HG02885 (cell line): Measurements from ENCODE around the gene CAMK2B.

Experiments
- ATAC-seq: cut with Tn5 transposase; IDR thresholded peaks from one replicate; pipeline ENCODE4 v1.9.1; 2021; ENCODE audit warnings: mild to moderate bottlenecking; ENCODE audit not compliant: unreplicated experiment, poor library complexity

The CAMK2B gene

DNA sequence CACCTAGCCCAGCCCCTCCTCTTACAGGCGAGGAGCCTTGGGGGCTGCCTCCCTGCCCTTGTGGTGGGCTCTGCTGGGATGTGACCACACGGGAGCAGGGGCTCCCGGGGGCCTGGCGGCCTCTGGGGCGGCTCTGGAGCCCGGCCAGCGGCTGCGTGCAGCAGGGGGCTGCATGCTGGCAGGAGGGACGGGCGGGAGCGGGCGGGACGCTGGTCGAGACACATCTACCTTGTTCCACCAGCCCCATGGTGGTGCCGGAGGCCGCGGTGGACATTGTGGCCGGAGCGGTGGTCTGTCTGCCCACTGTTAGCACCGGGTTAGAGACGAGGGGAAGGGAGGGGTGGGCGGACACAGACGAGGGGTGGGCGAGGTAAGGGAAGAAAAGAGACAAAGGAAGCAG is 86.0 kb downstream of the CAMK2B start:
- no peak for ATAC-seq

- no peak for ATAC-seq
Measured at GRCh38 chr7:44238116-44238695, 87.2 kb downstream of the CAMK2B start.

DNA sequence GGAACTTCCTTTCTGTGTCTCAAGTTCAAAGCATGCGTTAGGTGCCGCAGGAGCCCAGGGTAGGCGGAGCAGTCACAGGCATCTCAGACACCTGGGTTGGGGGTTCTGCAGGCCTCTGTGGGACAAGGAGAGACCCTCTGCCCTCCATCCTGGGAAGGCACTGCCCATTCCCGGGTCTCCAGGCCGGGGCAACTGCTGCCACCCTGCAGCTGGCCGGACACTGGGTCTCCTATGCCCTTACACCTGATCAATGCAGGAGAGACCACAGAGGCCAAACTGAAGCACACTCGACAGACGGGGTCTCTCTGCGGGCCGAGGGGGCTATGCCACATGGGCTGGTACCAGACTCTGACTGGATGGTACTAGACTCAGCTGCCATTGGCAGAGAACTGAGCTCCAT is 87.7 kb downstream of the CAMK2B start:
- ATAC-seq = no peak

DNA sequence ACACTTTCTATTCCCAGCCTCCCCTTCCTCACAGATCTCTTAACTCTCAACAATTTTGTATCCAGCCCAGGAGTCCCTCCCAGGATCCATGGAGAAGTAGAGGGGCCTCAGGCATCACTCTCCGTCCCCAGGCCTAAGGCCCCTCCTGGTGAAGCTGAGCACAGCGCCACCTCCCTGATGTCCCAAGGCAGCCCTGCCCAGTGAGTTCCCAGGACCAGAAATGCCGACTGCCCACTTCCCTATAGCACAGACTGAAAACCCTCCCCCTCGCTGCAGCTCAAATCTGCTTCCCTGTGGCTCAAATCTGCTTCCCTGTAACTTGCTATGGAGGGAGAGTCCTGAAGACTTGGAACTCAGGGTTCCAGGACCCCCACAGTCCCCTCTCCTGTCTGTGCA is 89.1 kb downstream of the CAMK2B start:
- no peak for ATAC-seq

GRCh38 chr7:44235582-44236332 is 89.6 kb downstream of the CAMK2B start:
- ATAC-seq = no peak

DNA sequence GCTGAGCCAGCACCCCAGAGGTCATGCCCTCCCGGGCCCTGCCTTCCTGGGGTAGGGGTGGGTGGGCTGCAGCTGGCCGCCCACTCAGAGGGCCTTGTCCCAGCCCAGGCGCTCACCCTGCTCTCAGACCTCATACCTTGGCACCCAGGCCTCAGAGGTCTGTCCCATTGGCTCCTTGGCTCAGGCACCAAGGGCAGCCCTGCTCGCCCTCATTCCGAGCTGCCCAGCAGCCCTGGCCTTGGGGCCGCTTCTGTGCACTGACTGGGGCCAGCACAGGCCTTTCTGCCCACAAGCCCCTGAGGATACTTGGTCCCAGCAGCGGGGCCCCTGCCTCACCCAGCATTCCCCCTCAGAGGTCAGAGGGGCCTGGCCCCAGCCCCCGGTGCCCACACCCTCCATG is 90.3 kb downstream of the CAMK2B start:
- no peak for ATAC-seq

DNA sequence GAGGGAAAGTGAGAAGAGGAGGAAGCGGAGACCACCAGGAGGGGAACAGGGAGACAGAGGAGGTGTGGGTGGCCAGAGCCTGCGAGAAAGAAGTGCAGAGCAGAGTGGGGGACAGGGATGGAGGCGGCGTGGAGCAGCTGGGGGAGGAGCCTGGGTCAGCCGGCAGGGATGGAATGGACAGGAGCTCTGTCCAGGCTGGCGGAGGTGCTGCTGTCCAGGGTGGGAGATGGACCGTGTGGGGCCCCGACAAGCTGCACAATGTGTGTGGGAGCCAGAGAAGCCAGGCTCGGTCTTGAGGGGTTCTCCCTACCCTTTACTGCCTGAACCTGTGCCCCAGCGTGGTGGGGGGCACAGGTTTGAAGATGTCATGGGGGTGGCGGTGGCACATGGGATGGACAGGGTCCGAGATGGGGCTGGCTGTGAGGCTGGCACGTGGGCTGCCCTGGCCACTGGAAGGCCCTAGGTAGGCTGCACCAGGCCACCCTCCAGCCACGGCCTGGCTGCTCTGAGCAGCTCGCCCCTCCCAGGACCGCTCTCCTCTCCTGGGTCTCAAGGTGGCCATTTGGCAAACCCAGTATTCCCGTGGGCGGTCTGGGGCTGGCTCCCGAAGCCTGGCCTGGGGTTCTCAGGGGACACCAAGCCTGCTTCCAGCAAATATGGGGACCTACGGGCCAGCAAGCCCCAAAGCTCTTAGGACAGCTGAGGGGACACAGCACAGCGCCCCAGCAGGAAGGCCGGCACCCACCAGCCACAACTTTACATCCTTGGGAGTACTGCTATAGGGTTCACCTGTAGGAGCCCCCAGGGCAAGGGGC is 92.3 kb downstream of the CAMK2B start:
- no peak for ATAC-seq

DNA sequence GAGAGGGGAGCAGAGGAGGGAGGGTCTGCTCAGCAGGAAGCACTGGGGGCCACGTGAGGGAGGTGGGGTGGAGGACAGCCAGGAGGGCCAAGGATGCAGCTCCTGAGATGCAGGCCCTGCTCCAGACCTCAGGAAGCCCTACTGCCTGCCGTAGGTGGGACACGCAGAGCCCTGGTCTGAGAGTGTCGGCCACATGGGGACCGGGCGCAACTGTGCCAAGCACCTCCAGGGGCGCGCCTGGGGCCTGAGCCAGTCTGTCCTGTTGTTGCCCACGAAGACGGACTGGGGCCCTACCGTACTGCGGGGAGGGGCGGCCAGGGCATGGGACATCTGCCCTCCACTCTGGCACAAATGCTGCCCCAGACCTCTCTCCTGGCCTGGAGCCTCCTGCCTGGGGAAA is 93.0 kb downstream of the CAMK2B start:
- ATAC-seq = no peak

- no peak for ATAC-seq
Measured at GRCh38 chr7:44231088-44231487, 94.3 kb downstream of the CAMK2B start.

- no peak for ATAC-seq
Measured at GRCh38 chr7:44230286-44230685, 95.1 kb downstream of the CAMK2B start.

- no peak for ATAC-seq
Measured at GRCh38 chr7:44229546-44230105, 95.8 kb downstream of the CAMK2B start.

GRCh38 chr7:44228571-44229350 is 96.6 kb downstream of the CAMK2B start:
- ATAC-seq = no peak

DNA sequence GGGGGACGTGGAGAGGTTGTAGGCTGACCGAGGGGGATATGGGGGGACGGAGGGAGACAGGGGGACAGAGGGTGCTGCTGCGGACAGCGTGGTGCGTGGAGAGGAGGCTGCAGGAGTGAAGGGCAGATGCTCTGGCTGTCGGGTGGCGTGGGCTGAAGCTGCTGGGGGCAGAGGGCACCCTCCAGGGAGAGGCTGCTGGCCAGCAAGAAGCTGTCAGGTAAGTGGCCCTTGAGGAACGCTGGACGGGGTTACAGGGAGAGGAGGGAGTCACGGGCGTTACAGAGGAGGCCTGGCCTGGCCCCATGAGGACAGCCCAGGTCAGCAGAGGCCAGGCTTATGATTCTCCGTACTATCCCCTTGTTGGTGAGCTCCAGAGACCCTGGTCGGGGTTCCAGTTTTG is 97.5 kb downstream of the CAMK2B start:
- ATAC-seq = no peak

DNA sequence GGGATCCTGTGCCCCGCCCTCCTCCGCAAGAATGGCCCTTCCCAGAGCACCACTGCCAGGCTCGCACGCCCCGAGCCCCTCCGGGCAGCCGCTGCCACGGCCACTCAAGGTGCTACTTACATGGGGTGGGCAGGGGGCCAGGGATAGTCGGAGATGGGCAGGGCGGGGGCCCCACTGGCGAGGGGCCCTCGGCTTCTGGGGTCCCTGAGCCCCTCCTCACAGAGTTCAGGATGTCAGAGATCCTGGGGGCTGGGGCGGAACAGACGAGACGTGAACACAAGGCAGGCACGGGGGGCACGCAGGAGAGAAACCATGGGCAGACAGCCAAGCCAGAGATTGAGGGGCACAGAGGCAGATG is 99.0 kb downstream of the CAMK2B start:
- ATAC-seq = no peak

DNA sequence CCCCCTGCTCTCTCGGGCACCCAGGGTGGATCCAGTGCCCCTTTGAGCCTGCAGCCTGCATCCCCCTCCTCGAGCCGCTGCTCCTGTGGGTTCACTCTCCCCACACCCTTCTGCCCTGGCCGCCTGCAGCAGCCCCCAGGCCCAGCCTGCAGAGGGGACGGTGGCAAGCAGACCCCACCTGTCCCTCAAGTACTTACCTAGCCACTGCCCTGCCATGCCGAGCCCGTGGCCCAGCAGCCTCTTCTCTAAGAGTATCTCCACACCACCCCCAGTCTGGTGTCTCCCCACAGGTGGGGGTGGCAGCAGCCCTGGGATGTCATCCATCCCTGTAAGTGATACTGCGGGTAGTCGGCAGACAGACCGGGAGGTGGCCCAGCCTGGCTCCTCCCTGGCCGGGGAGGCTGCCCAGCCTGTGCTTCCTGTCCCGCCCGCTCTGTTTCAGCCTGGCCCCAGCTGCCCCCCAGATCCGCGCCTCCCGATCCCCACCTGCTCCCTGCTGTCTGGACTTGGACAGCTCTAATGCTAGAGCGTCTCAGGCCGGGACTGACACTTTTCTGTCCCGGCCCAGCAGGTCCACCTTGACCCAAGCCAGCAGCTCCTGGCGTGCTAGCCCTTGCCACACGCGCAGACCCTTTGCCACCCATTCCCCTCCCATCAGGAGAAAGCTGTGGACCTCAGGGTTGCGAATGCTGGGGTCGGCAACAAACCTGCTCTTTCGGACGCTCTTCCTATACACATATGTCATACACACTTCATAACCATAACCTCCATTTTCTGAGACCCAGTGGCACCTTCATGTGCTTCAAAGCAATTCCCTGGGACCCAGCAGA is 99.6 kb downstream of the CAMK2B start:
- no peak for ATAC-seq

GRCh38 chr7:44224974-44225565 is 100.3 kb downstream of the CAMK2B start:
- ATAC-seq = no peak

- ATAC-seq = no peak
Measured at GRCh38 chr7:44224080-44224973, 101.1 kb downstream of the CAMK2B start.

DNA sequence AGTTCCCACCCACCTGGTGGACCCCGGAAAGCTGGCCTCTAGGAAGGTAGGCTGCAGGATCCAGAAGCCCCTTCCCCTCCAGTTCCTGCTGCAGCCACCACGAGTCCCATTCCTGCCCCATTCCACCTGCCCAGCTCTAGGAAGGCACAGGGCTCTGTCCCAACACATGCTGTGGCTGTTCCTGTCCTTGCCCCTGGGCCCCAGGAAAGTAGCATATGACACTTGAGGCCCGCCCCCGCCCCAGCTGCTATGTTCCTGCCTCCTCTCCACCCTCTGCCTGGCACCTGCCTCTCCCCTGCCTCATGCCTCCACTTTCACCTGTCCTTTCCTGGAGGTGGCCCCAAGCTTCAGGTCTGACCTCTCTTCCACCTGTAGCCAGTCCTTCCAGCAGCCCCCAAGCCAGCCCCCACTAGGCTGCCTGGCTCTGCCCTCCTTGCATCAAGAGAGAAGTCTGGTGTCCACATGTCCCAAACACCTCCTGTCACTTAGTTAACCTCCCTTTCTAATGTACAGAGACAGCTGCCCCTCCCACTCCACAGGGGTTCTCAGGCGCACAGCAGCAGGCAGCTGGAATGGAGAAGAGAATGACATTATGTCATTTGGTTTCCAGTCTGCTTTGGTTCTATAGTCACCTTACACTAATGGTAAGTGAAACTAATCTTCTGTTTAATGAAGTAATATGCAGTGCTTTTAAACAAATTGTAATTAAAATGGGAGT is 101.9 kb downstream of the CAMK2B start:
- ATAC-seq = no peak
